ENCODE results near the gene ASPRV1.

The ASPRV1 gene

GRCh38 chr2:69973335-69973735 is 11.9 kb upstream of the ASPRV1 start:
- peak; percentile 29 to 55 for DNase-seq (ENCODE audit: low read depth in 2 of 2)
- no peak overlapping the region for H3K4me3 ChIP-seq (replicated peaks in 1 of 2; ENCODE audit: low read depth in 2 of 2, low read length in 2 of 2)

GRCh38 chr2:69972822-69973221 is 11.4 kb upstream of the ASPRV1 start:
- no peak overlapping the region for H3K4me3 ChIP-seq (replicated peaks in 1 of 2; ENCODE audit: low read depth in 2 of 2, low read length in 2 of 2)
- no peak for DNase-seq (ENCODE audit: low read depth in 2 of 2)
- no peak for TF ChIP-seq CTCF (IDR thresholded peaks at IDR 0.05; ENCODE audit: low read depth, low read length)

More at GRCh38 chr2:69973335-69973735, 11.9 kb upstream of the ASPRV1 start:
- TF ChIP-seq CTCF (IDR thresholded peaks at IDR 0.05; ENCODE audit: low read depth, low read length): no peak

GRCh38 chr2:69969991-69970390 is 8.6 kb upstream of the ASPRV1 start:
- no peak for DNase-seq (ENCODE audit: low read depth in 2 of 2)
- no peak for TF ChIP-seq CTCF (IDR thresholded peaks at IDR 0.05; ENCODE audit: low read depth, low read length)
- no peak overlapping the region for H3K4me3 ChIP-seq (replicated peaks in 1 of 2; ENCODE audit: low read depth in 2 of 2, low read length in 2 of 2)

GRCh38 chr2:69969126-69969983 is 7.9 kb upstream of the ASPRV1 start:
- no peak for DNase-seq (ENCODE audit: low read depth in 2 of 2)
- no peak overlapping the region for H3K4me3 ChIP-seq (replicated peaks in 1 of 2; ENCODE audit: low read depth in 2 of 2, low read length in 2 of 2)
- no peak for TF ChIP-seq CTCF (IDR thresholded peaks at IDR 0.05; ENCODE audit: low read depth, low read length)

- H3K4me3 ChIP-seq (replicated peaks in 1 of 2; ENCODE audit: low read depth in 2 of 2, low read length in 2 of 2): no peak overlapping the region
- no peak for TF ChIP-seq CTCF (IDR thresholded peaks at IDR 0.05; ENCODE audit: low read depth, low read length)
- no peak for DNase-seq (ENCODE audit: low read depth in 2 of 2)
Measured at GRCh38 chr2:69968609-69969008, 7.2 kb upstream of the ASPRV1 start.

- H3K4me3 ChIP-seq (replicated peaks in 1 of 2; ENCODE audit: low read depth in 2 of 2, low read length in 2 of 2): no peak overlapping the region
- peak in 1 of 2 donors; percentile 24 for DNase-seq (ENCODE audit: low read depth in 2 of 2)
- no peak for TF ChIP-seq CTCF (IDR thresholded peaks at IDR 0.05; ENCODE audit: low read depth, low read length)
Measured at GRCh38 chr2:69966496-69966895, 5.1 kb upstream of the ASPRV1 start.

All from cardiac fibroblast (primary cell).